DMS114 treated with DMSO at 0.1 percent for 48 hours (cell line): ENCODE data around the gene NPTX1.

ENCODE experiments used
- DNase-seq: peaks from one replicate; lab custom pipeline; 2025; ENCODE audit not compliant: unreplicated experiment; lab: John Stamatoyannopoulos, UW

Gene NPTX1

DNA sequence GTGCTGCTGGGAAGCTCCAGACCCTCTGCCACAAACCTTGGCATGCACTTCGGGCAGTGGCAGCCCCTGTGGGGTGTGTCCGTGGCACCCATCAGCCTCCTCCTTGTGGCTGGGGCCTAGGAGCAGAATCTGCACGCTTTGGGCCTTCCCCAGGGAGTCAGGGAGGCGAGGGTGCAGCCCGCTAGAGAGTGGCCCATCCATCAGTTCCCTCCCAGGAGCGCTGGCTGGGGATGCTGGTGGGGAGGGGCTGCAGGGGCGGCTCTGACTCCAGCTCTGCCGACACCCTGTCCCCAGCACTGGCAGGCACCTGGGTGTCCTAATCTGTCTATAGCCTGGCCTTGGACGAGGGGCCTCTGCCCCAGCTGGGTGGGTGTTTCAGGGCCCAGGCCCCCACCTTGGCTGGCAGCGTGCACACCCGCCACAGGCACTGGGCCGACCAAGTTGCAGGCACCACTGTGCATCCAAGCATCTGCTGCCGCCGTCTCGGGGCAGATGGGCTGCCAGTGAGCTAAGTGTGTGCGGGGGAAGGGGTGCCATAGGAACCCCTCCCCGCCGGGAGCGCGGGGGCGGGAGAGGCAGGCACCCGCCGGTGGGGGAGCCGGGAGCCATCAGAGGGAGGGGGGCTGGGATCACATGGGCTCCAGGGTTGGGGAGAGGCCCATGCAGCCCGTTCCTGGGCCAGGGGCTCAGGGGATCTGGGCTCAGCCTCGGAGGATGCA, 31.2 kb downstream of the NPTX1 start:
- DNase-seq, result no peak

DNA sequence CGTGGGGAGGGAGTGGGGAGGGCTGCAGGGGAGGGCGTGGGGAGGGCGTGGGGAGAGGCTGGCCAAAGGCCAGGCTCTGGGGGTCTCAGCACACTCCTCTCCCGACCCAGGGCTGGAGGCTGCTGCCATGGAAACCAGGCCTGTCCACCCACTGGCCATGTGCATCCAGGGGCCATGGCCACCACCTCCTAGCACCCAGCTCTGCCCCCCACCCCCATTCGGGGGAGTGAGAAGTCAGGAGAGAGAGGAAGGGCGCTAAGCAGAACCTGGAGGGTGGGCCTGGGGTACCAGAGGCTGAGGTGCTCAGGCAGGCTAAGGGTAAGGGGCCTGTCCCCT, 31.8 kb downstream of the NPTX1 start:
- DNase-seq, result no peak

DNA sequence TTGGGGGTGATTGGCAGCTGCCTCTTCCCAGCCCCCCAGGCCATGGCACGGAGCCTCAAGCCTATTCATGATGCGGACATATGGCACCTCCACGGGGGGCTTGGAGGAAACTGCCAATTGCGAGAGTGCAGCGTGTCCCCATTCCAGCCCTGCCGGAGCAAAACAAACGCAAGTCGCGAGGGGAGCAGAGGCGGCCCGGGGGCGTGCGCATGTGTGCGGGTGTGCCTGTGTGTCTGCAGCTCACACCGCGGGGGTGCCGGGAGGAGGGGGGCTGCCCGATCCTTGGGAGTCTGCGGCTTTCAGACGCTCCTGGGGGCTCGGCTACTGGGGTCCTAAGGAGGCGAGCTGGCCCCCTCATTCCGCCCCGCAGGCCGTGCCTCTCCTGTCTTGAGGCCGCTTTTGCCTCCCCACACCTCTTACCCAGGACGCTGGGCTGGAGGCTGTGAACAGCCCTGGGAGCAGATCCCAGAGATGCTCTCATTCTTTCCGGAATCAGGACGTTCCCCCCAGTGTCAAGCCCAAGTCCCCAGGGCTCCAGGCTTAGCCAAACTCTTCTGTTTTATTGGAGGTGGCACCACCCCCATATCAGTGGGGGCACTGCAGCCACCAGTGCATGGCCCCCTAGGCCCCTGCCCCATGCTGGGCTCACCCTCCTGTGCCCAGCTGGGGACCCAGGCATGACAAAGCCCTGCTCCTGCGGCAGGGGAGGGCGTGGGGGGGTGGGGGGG, 32.3 kb downstream of the NPTX1 start:
- DNase-seq, result no peak

DNA sequence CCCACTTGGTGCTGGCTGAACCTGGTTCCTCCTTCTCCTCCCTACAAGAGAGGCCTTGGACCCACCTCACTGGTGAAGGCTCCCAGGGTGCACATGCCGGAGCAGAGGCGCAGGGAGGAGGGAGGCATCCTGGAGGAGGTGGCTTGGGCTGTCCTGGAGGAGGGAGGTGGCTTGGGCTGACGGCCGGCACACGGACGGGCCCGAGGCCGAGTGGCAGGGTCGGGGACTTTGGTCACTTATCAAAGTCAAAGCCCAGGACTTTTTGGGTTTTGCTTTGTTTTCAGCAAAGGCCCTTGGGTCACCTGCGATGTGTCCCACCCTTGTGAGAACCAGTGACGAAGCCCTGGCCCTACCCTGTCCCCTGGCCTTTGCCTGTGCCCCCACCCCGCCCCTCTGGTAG, 32.9 kb downstream of the NPTX1 start:
- DNase-seq, result no peak

DNA sequence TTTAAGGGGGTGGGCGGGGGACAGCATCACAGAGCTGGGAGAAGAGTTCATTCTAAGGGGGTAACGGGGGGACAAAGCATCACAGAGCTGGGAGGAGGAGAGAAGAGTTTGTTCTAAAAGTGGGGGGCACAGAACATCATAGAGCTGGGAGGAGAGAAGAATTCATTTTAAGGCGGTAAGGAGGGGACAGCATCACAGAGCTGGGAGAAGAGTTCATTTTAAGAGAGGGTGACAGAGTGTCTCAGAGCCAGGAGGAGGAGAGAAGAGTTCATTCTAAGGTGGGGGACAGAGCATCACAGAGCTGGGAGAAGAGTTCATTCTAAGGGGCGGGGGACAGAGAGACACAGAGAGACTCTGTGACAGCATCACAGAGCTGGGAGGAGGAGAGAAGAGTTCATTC, 33.6 kb downstream of the NPTX1 start:
- DNase-seq, result no peak

DNA sequence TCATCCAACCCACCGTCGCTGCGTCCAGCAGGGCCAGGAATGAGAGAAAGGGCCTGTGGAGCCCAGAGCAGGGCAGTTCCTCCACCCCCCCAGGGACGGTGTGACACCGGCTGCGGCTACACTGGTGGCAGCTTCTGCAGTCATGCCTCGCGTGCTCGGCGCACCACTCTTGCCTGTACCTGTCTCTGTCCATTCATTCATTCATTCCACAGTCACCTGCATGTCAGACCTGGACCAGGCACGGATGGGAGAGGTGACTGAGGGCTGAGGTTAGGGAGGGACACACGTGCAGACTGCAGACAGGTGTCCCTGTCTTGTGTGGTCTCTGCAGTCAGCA, 34.1 kb downstream of the NPTX1 start:
- DNase-seq, result no peak

DNA sequence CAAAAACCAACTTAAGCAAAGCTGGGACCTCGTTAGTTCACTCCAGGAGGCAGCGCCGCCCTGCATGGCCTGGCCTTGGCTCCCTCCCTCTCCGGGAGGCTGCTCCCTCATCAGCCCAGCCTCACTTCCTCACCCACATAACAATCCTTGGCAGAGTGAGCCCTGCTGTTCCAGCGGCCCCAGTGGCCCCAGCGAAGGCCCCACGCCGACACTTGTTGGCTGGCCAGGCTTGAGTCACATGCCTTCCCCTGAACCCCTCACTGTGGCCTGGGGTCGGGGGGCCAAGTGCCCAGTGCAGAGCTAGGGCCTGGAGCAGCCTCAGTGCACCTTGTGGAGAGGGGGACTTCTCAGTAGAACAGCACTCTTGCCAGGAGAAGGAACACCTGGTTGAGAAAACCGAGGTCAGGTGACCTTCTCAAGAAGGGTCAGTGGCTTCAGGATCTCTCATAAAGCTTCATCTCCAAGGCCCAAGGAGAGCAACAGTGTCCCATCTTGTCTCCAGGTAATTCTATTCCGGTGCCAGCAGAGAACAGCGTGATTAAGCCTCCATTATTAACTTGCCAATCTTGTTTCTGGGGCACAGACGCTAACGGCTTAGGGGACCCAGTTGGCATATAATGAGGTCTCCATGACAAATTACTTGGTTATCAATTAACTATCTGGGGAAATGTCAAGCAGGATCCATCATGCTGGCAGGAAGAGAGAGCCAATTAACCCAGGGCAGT, 34.6 kb downstream of the NPTX1 start:
- DNase-seq, result no peak

DNA sequence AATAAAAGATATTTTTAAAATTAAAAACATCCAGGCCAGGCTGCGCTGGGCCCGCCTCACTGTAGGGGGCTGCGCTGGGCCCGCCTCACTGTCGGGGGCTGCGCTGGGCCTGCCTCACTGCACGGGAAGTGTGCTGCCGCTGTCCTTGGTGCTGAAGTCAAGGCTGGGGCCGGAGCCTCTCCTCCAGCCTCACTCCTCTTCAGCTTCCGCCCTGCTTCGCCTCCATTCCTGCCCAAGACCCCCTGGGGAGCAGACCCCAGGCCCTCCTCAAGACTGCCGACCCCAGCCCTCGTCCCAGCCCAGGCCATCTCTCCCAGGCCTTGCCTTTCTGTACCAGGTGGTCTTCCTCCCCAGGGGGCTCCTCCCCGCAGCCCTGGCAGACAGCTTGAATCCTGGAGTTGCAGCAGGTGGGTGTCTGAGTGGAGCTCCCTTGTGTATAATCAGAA, 35.3 kb downstream of the NPTX1 start:
- no peak for DNase-seq

DNA sequence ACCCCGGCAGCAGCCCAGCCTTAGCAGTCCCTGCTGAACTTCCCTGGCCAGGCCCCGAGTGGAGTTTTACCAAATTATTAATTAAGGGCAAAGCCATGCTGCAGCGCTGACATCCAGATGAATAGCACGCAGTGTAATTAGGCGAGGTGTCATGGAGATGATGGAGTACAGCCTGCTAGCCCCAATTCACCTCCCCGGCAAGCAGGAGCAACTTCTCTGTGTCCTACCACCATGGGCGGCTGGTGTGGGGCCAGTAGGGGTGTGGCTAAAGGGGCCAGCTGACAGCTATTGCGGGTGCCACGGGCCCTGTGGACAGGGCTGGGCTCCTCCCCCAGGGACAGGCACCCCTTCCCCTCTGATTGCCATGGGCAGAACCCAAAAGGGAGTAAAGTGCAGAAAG, 36.9 kb downstream of the NPTX1 start:
- DNase-seq, result no peak

DNA sequence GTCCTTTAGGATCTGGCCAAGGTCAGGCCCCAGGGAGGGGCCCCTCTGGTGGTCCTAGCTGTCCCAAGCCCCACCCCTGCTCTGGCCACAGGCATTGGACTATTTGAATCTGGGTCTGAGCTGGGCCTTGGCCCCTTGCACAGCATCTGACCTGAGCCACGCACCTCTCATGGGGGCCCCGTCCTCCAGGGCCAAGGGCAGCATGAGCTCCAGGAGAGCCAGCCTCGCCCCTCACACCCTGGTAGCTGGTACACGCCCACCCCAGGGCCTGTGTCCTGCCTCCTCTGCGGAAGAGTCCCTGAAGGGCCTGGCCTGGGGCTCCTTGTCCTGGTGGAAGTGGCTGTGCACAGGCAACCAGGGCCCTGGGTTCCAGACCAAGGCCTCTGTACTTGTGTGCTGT, 37.6 kb downstream of the NPTX1 start:
- DNase-seq, result no peak

DNA sequence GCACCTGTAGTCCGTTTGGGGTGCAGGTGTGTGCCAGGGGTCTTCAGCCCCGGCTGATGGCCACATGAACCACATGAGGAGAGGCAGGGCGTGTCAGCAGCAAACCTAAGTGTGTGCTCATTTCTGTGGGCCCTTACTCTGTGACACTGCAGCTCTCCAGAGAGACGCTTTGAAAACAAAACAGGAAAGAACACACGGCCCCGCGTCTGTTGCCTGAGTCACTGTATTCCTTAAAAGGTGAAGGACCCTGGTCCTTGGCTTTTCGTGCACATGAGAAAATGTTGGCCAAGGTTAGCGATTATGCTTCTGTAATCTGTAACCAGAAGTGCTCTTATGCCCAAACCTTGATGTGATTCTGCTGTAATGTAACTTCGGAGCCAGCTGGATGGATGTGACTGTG, 38.9 kb downstream of the NPTX1 start:
- no peak for DNase-seq

DNA sequence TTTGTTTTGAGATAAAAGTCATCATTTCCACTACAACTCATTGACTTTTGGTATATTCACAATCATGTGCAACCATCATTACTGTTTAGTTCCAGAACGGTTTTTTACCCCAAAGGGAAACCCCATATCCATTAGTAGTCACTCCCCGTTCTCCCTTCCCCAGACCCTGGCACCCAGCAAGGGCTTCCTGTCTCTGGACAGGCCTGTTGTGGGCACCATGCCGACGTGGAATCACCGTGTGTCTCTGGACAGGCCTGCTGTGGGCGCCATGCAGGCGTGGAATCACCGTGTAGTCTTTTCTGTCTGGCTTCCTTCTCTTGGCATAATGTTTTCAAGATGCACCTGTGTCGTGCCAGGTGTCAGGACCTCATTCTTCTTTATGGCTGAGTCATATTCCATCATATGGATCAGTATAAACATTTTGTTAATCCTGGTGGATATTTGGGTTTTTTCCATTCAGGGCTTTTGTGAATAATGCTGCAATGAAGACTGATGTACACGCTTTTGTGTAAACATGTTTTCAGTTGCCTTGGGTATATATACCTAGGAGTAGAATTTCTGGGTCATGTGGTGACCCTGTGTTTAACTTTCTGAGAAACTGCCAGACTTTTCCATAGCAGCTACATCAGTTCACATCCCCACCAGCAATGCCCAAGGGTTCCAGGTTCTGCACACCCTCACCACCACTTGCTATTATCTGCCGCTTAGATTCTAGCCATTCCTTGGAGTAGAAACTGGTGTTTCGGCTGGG, 42.3 kb downstream of the NPTX1 start:
- no peak for DNase-seq

DNA sequence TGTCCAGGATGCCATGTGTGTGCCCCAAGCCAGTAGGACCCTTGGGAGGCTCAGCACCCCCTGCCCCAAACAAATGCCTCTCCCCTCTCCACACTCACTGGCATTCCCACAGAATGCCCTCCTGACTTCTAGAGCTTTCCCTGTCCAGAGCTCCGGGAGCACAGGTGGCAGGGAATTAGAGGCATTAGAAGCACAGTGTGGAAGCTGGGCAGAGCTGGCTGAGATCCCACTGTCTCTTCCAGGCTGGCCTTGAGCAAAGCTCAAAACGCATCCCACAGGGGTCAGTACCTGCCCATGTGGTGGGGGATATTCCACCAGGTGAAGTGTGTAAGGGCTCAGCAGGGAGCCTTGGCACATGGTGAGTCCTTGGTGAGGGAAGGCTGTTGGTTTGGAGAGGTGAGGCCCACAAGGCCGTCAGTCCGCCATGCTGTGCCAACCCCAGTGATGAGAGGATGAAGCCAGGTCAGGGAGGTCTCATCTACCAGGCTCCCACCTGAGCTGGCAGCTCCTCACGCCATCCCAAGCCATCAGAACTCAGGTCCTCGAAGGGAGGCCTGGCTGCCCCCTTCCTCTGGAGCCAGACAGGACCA, 43.4 kb downstream of the NPTX1 start:
- DNase-seq, result no peak

DNA sequence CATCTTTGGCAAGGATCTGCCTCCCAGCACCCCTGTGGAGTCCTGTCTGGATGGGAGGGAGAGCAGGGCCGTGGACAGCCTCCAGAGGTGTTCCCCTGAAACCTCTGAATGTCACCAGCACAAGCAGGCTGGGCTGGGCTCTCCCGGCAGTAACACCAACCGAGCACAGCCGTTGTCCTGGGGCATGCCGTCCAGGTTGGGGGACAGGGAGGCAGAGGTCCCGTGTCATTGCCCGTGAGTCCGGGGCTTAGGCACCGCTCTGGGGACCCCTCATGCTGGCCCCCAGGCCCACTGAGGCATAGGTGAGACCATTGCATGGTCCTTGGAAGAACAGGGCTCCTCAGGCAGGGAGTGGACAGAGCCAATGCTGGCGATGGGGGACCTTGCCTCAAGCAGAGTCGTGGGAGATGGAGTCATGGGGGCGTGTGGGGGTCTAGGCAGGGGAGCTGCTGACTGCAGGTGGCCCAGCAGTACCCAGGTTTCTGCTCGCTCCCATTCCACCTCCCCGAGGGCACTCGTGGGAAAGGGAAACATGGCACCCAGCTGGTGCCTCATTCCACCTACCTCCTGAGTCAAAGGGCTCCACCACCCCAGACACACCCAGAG, 44.0 kb downstream of the NPTX1 start:
- no peak for DNase-seq

DNA sequence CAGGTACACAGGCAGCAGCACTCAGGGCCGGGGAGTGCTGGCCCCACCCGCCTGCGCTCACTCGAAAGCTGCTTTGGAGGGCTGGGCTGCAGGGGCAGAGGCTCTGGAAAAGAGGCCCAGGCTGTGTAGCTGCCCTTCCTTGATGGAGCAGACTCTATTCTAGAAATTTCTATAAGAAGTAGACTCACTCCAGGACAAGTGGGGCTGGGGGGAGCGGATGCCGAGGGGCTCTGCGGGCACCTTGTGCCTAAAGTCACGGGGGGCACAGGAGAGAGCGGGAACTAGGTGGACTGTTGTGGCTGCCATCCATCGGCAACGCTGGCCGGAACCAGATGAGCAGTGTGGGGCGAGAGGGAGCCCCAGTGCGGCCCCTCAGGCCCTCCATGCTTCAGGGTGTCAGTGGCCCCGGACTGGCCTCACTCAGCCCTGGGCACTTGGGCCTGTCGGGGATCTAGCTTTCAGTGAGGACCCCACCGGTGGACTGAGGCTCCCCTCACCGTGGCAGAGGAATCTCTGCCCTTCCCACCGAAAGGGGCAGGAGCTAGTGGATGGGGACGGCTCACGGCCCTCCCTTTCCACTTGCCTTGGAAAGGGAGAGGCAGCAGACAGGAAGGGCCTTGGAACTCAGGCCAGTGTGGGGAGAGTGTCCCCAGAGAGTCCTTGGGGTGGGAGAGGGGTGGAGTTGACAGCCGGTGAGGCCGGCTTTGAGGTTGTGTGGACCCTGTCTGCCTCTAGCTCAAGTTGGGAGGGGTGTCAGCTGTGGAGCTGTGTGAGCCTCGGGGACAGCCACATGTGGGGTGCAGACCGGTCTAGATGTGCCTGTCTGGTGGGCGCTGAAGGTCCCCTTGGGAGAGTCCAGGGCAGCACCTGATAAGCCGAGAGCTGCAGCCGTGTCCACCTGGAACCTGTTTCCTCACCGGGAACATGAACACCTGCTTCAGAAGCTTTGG, 44.9 kb downstream of the NPTX1 start:
- no peak for DNase-seq

DNA sequence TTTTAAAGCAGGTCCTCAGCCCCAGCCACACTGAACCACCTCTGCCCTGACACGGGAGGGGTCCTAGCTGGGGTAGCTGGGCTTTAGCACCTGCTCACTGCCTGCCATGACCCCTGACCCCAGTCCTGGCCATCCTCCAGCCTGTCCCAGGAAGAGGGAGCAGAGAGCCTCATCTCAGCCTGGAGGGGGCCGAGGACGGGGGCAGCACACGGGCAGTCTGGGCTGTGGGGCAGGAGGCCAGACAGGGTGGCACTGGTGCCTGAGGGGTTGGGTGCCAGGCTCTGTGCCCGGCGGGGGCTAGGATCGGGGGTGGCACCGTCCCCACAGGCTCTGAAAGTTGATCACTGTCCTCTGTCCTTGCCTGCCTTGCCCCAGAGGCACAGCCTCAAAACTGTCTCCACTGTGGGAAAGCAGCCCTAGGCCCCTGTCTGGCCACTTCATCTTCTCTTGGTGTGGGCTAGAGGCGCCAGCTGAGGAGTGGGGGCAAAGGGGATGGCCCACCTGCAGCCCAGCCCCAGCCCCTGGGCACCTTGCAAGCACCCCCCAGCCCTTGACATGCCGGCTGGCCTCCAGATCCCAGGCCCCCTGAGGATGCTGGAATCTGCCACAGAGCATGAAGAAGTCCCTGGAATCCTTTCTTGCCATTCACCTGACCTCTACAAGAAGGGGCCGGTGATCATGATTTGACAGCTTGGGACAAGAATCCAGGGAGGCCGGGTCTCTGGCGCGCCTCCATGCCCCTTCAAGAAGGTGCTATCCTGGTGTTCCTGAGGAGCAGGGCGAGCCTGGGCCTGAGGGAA, 45.8 kb downstream of the NPTX1 start:
- DNase-seq, result no peak

DNA sequence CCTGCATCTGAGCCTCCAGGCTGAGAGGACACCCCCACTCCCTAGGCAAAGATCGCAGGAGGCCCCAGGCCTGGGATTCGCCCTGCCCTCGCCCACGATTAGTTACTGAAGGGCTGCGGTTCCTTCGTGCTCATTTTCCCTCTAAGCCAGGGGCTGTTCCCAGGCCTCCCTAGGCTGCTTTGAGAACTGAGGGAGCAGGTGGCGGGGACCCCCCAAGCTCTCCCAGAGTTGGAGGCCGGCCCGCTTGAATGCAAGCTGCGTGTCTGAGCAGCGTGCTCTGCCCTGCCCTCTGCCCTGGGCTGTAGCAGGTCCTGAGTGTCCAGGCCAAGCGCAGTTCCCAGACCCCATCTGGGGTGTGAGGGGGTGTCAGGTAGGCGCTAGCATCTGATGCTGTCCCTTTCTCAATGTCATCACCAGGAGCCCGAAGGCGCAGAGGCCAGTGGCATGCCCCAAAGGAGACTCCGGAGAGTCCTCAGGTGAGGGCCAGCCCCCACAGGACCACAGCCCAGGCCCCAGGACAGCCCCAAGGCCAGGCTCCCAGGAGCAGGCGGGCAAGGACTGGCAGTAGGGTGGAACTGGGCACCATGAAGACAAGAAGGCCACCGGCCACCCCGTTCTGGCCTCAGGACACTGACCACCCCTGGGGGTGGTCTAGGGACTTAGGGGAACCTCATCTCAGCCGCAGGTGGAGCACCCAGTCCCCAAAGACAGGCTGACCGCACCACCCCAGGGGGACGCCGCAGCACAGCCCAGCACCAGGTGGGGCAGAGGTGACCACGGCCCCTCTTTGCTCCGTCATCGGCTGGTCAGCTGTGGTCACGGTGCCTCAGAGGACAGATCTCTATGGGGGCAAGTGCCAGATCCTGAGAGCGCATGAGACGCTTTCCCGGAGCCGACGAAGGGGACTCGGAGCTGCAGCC, 46.8 kb downstream of the NPTX1 start:
- no peak for DNase-seq

DNA sequence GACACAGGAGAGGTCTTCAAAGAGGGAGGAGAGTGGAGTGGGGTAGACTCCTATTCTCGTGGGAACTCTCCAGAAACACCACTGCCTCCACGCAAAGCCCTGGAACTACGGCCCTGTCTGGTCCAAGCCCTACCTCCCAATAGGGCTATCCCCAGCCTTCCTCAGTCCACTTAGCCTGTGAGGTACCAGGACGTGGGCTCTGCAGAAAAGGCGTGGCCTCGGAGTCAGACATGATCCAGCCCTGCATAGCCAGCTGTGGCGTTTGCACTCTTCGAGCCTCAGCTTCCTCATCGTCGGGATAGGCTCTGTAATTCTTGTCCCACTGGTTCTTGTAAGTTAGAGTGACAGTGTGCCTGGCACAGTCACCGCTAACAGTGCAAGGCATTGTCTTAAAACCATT, 47.6 kb downstream of the NPTX1 start:
- DNase-seq, result no peak
